ENCODE measurements around the gene TBC1D16.
"Not testable (repeated sequence)": the region's sequence is repeated elsewhere in the genome, so short reads cannot be mapped to it uniquely, and the experiment has no call there.

The TBC1D16 gene

DNA sequence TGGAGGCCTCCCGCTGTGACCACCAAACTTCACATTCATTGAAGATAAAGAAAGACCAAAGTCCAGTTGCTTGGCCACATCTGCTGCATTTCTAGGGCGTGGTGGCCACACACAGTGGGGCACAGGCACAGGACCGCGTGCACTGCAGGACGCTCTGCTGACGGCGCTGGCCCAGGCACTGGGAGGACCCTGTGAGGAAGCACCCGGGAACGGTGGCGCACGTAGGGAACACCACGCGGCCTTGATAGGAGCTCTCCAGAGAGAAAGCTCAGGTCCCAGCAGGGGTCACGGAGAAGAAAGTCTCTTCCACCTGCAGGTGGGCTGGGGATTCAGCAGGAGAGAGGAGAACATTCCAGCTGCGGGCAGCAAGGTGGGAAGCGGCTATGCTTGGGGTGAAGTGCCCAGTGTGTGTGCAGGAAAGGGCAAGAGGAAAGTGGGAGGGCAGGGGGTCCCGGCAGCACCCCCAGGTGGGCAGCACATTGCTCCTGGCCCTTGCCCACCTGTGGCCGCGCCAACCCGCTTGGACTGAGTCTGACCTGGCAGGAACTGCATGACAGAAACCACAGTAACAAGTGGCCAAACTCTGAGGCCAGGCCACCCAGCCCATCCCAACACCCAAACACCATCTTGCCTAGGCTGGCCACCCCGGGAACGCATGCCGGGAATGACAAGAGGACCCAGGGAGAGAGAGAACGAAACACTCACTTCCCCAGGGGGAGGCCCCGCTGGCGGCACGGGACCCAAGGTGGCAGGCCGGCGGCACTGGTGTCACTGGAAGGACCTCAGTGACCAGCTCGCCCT, 32.8 kb downstream of the TBC1D16 start:
- no peak for DNase-seq

DNA sequence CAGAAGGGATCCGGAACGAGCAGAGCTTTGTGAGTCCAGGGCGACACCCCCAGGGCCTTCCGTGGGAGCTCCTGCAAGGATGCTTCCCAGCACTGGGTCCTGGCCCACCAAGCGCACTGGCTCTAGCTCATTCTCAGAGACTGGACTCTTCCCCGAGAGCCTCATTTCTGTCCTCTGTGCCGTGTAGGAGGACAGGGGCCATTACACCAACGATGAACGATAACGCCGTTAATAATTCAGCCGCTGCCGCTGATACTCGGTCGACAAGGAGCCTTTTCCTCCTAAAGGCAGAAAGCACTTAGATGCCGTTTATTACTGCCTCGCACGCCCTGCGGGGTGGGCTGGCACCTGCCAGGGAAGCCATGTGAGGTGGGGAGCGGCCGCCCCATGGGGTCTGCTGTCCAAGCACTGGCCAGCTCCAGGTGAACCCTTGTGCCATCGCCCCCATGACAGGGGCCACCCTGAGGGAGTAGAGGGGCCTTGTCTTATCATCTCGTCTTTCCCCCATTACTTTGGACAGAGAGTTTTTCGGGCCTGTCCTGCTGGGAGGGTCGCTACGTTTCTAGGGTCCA, 33.5 kb downstream of the TBC1D16 start:
- DNase-seq, result no peak

- DNase-seq, result no peak
Measured at GRCh38 chr17:80000981-80001775, 34.5 kb downstream of the TBC1D16 start.

DNA sequence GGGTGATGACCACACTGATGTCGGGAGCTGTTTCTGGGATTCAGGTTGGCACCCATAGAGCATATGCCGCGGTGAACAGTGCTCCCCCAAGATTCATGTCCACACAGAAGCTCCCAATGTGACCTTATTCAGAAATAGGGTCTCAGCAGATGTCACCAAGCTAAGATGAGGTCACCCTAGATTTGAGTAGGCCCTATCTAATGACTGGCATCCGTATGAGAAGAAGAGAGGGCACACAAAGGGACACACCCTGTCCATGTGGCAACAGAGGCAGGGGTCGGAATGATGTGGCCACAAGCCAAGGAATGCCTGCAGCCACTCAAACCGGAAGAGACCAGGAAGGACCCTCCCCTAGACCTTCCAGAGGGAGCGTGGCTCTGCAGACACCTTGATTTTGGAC, 35.5 kb downstream of the TBC1D16 start:
- DNase-seq, result no peak

DNA sequence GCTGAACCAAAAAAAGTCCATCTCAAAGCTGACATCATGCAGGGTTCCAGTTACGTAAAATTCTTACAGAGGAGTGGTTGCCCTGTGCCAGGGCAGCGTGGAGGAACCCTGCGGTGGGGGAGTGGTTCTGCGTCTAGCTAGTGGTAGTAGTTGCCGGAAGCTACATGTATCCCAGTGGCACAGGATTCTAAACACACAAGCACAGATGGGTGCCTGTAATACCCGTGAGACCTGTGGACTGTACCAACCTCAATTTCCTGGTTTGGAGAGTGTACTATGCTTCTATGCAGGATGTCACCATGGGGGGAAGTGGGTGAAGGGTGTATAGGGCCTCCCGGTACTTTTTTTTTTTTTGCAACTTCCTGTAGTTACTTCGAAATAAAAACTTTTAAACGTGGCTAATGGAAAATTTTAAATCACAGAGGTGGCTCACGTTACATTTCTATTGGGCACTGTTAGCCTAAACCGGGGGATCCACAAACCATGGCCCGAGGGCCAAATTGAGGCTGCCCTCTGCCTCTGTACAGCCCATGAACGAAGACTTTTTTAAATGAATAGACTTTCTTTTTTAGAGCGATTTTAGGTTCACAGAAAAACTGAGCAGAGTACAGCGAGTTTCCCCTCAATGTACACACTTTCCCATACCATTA, 38.5 kb downstream of the TBC1D16 start:
- DNase-seq, result peak; percentile 92

- DNase-seq, result no peak
Measured at GRCh38 chr17:79996291-79996690, 39.4 kb downstream of the TBC1D16 start.

DNA sequence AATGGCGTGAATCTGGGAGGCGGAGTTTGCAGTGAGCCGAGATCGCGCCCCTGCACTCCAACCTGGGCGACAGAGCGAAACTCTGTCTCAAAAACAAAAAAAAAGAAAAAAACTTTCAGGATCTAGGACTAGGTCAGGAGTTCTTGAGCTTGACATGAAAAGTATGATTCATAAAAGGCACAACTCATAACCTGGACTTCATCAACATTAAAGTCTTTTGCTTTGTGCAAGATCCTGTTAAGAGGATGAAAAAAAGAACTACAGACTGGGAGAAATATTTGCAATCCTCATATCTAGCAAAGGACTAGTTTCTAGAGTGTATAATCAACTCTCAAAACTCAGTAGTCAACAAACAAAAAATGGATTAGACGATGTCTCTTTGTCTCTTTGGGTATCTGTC, 40.0 kb downstream of the TBC1D16 start:
- no peak for DNase-seq

DNA sequence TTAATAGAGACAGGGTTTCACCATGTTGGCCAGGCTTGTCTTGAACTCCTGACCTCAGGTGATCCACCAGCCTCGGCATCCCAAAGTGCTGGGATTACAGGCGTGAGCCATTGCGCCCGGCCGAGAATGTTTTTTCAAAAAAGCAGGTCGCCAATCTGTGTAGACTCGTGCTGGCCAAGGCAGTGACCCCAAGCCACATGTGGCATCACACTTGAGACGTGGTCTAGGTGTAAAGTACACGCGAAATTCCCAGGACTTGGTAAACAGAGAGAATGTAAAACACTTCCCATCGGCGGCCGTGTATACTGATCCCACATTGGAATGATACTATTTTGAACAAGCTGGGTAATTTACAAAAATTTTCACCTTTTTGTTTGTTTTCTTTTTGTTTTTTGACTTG, 41.1 kb downstream of the TBC1D16 start:
- no peak for DNase-seq

- DNase-seq, result not testable (repeated sequence)
Measured at GRCh38 chr17:79994228-79994569, 41.5 kb downstream of the TBC1D16 start.

DNA sequence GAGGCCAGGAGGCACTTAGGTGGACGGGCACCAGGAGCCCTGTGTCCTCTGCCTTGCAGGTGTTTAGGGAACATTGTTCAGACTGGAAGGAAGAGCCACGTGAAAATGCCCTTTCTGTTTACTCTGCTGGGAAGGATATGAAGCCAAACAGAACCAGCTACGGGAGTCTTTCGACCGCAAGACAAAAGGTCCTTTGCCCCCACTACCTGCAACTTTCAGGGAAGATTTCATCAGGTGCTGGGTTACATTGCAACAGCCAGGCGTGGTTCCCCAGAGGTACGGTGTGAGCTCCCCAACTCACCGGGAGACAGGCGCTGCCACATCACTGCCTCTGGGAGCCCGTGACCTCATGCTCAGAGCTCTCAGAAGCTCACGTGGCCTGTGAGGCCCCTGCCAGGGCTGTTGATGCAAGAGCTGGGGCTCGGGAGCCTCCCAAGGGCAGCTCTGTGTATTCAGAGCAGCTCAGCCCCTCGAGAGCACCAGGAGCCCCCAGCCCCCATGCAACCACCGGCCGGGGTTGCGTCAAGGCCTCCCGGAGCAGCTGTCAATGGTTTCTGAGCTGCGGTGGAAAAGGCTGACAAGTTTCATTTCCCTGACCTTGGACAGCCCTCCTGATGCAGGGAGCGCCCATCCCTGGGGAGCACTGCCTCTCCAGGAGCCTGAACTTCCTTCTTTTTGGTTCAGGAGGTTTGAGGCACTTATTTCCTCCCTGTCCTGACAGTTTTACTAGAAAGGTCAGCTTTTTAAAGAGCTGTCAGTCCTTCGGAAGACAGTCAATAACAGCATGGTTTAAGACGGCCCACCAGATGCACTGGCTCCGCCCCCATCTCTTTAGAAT, 42.1 kb downstream of the TBC1D16 start:
- DNase-seq, result peak; percentile 61

- DNase-seq, result no peak
Measured at GRCh38 chr17:79992649-79993389, 42.9 kb downstream of the TBC1D16 start.

DNA sequence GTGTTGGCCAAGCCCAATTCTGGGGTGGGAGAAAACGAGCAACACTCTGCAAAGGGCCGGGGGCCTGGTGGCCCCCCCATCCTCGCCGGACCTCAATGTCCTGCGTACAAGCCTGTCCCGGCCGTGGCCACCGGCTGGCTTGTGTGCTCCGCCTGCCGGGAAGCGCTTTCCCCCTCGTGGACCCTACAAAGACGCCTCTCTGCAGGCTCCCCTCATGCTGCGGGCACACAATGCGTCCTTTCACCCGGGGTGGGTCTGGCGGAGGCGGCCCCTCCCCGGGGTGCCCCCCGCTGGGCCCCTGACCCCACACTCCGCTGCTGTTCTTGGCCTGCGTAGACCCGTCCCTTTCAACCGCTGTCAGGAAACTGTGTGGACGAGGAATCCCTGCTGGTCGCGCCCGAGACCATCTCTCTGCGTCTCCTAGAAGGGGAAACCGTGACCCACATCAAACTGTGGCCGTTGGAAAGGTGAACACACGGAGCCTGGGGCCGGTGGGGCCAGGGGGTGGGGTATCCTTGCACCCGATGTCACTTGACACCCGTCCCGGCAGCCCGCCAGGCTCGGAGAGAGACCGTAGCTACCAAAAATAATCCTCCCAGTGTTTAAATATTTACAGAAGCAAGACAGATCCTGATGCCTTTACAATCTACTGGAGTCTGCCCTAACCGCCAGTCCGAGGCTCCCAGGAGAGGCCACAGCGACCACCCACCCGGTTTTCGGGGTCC, 43.6 kb downstream of the TBC1D16 start:
- no peak for DNase-seq

- peak; percentile 88 for DNase-seq
Measured at GRCh38 chr17:79991140-79991923, 44.3 kb downstream of the TBC1D16 start.

DNA sequence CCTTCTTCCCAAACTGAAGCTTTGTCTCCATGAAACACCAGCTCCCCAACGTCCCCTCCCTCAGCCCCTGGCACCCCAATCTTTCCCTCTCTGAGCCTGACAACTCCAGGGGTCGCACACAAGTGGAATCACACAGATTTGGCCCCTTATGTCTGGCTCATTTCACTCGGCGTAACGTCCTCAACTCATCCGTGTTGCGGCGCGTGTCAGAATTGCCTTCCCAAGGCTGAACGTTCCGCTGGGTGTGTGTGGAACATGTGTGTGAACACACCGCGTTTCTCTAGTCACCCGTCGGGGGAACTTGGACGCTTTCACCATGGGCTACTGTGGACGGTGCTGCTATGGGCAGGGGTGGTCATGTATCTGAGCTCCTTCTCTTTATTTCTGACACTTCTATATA, 45.0 kb downstream of the TBC1D16 start:
- DNase-seq, result no peak

DNA sequence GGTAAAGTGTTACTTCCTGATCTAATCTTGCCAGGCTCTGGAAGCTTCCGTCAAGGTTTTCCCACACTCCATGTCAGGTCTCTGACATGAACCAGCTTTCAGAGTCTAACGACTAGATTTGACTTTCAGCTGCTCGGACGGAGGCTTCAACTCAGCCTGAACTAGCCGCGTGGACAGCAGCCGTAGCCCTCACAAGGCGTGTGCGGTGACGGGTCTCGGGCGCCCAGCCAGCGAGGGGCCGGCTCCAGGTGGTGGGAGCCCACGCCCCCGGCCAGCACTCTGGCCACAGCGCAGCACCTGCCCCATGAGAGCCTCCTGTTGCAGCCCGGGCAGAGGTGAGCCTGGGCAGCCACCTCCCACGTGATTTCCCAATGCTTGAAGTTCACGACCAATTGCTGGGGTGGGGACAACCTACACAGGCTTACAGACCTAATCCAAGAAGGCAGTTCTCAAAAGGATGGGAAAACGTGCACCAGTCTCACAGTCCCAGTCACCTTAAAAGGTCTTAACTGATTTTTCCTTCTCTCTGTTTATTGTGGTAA, 45.5 kb downstream of the TBC1D16 start:
- DNase-seq, result no peak

- DNase-seq, result no peak
Measured at GRCh38 chr17:79989106-79989835, 46.4 kb downstream of the TBC1D16 start.

- DNase-seq, result no peak
Measured at GRCh38 chr17:79988185-79988971, 47.3 kb downstream of the TBC1D16 start.

- no peak for DNase-seq
Measured at GRCh38 chr17:79987935-79988184, 47.8 kb downstream of the TBC1D16 start.
